ENCODE results near the gene CAMKMT.

CAMKMT gene

GRCh38 chr2:44691174-44691785 is 329.5 kb downstream of the CAMKMT start:
- no peak for DNase-seq (ENCODE audit: low read depth)
- no peak overlapping the region for H3K4me3 ChIP-seq (ENCODE audit: low read depth, low read length)
- no peak for TF ChIP-seq CTCF (IDR thresholded peaks at IDR 0.05; ENCODE audit: low read depth, low read length, missing control alignments)

DNA sequence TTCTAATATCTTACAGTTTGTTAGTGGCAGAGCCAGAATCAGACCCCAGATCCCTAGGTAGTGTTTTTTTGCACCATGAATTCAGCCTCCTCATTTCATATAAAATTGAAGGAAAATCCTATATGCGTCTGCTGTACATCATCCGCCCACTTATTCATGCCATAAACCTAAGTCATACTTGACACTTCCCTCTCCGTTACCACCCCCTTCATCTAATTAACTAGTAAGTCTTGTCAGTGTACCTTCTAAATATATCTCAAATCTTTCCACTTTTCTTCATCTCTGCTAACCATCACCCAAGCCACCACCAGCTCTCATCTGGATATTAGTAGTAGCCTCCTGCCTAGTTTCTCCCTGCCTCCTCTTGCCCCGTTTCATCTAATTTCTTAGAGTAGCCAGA is 331.1 kb downstream of the CAMKMT start:
- no peak for DNase-seq (ENCODE audit: low read depth)
- no peak for TF ChIP-seq CTCF (IDR thresholded peaks at IDR 0.05; ENCODE audit: low read depth, low read length, missing control alignments)
- H3K4me3 ChIP-seq (ENCODE audit: low read depth, low read length): no peak overlapping the region

DNA sequence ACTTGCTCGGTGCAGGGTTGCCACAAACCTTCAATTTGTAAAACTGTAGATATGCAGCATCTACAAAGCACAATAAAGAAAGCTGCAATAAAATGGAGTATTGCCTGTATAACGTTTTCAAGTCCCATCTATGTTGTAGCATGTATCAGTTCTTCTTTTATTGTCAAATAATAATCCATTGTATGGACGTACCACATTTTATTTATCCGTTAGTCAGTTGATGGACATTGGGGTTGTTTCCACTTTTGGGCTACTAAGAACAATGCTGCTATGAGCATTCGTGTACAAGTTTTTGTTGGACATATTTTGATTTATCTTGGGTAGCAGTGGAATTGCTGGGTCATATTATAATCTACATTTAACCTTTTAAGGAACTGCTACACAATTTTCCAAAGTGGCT is 339.1 kb downstream of the CAMKMT start:
- DNase-seq (ENCODE audit: low read depth): no peak
- no peak for TF ChIP-seq CTCF (IDR thresholded peaks at IDR 0.05; ENCODE audit: low read depth, low read length, missing control alignments)
- no peak overlapping the region for H3K4me3 ChIP-seq (ENCODE audit: low read depth, low read length)

GRCh38 chr2:44705356-44705755 is 343.6 kb downstream of the CAMKMT start:
- no peak overlapping the region for H3K4me3 ChIP-seq (ENCODE audit: low read depth, low read length)
- no peak for DNase-seq (ENCODE audit: low read depth)
- no peak for TF ChIP-seq CTCF (IDR thresholded peaks at IDR 0.05; ENCODE audit: low read depth, low read length, missing control alignments)

DNA sequence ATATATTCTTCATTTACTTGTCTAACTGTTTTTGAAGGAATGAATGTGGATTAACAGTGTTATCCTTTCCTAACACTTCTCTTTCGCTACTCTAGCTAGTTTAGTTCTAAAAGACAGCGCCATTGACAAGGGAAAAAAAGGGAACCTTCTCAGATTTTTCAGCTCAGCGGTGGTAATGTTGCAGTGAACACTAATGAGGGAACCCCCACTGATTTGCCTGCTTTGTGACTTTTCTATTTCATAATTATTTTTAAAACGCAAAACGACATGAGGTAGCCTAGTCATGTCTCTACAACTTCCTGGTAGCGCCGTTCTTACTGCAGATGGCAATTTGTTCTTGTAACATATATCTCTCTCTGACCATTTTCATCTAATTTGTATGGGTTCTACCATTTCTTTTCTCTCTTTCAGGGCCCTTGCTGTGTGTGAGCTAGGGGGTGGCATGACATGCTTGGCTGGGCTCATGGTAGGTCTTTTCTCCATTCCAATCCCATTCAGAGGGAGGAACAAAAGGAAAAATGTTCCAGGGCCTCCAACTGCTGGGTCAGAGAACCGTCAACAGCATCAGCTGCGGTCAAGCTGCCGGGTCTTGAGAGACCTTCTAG is 344.2 kb downstream of the CAMKMT start:
- DNase-seq (ENCODE audit: low read depth): no peak
- no peak for TF ChIP-seq CTCF (IDR thresholded peaks at IDR 0.05; ENCODE audit: low read depth, low read length, missing control alignments)
- no peak overlapping the region for H3K4me3 ChIP-seq (ENCODE audit: low read depth, low read length)

GRCh38 chr2:44706681-44707553 is 345.2 kb downstream of the CAMKMT start:
- no peak for TF ChIP-seq CTCF (IDR thresholded peaks at IDR 0.05; ENCODE audit: low read depth, low read length, missing control alignments)
- no peak overlapping the region for H3K4me3 ChIP-seq (ENCODE audit: low read depth, low read length)
- DNase-seq (ENCODE audit: low read depth): no peak

Measured in GM12864 (cell line).